ENCODE measurements around the gene ACKR2. TPM values are rescaled to one million over a fixed set of nuclear protein-coding genes. Genes with fewer than 3 reads are reported as not detected.
"Not testable (repeated sequence)": the region's sequence is repeated elsewhere in the genome, so short reads cannot be mapped to it uniquely, and the experiment has no call there.

Gene ACKR2
- total RNA-seq, 1 donor from 2014 or later: 0.89 TPM

DNA sequence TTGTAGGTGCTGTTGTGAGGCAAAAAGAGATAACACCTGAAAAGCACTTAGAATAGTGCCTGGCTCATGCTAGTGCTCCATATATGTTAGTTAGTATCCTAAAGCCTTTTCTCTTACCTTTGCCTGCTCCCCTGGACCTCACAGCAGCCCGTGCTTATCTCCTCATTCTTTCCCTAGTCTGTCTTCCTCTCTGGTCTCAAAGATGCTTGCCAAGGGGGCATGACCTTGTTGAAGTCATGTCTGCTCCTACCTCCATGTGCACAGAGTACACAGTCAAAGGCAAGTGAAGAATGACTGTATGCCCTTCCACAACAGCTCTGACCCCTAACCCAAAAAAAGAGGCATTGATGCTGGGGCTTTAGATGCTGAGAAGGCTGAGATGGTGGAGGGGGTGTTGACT, 67.2 kb downstream of the ACKR2 start:
- ATAC-seq: no peak
- intact Hi-C loops (cut with DNase I): no loop called here
- DNase-seq (ENCODE audit: missing footprints): no peak

DNA sequence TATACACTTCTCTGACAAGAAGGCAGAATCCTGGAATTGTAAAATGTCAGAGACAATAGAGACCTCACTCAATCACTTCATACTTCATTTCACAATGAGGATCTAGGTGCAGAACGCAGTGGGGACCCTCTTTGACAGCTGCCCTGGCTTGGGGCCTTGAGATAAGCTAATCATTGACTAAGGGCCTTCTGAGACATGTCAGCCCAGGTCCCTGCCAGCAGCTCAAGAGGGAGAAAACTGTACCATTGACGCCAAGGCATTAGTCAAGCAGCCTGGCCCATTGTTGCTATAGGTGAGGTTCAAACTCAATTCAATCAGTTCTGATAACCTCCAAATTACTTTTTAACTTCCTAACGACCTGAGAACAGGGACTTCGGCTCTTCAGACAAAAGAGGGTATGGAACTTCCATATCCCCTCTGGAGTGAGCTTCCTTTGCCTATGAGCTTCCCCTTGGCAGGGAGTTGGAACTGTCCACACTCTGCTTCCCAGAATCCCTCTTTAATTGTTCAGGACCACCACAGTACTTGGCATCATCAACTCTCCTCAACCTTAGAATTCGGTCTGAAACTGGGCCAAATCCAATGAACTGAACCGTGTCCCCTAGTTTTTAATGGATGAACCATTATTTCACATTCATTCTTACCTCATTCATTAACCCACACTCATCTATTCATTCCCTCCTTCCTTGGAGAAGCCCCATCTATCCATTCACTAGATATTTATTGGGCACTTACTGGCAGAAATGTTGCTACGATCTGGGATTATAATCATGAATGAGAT, 67.9 kb downstream of the ACKR2 start:
- no peak for DNase-seq (ENCODE audit: missing footprints)
- intact Hi-C loops (cut with DNase I): no loop called here

DNA sequence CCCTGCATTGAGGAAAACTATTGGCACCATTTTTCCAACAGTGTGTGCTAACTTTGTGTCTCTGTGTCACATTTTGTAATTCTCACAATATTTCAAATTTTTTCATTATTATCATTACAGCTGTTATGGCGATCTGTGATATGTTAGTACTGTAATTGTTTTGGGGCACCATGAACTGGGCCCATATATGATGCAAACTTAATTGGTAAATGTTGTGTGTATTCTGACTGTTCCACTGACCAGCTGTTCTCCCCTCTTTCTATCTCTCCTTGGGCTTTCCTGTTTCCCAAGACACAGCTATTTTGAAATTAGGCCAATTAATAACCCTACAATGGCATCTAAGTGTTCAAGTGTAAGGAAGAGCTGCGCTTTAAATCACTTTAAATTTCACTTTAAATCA, 68.6 kb downstream of the ACKR2 start:
- no peak for ATAC-seq
- intact Hi-C loops (cut with DNase I): no loop called here
- no peak for DNase-seq (ENCODE audit: missing footprints)

More for the DNA sequence above, 67.9 kb downstream of the ACKR2 start:
- no peak for ATAC-seq

DNA sequence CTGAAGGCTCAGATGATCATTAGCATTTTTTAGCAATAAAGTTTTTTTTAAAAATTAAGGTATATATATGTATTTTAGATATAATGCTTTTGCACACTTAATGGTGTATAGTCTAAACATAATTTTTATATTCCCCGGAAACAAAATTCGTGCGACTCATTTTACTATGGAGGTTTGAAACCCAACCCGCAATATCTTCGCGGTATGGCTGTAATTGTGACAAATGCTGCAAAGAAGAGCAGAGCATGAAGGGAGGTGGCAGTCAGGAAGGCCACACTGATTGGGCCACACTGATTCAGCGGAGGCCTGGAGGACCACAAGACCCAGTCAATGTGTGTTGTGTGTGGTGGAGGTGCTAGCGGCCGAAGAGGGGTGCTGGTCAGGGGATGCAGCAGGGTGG, 70.9 kb downstream of the ACKR2 start:
- intact Hi-C loops (cut with DNase I): loop anchor here (2.0 to 10.0 kb wide), 2 partner anchors 99 to 295 kb away; partner anchors contain the start of gene SEC22C
- ATAC-seq: peak; percentile 17
- DNase-seq (ENCODE audit: missing footprints): no peak

DNA sequence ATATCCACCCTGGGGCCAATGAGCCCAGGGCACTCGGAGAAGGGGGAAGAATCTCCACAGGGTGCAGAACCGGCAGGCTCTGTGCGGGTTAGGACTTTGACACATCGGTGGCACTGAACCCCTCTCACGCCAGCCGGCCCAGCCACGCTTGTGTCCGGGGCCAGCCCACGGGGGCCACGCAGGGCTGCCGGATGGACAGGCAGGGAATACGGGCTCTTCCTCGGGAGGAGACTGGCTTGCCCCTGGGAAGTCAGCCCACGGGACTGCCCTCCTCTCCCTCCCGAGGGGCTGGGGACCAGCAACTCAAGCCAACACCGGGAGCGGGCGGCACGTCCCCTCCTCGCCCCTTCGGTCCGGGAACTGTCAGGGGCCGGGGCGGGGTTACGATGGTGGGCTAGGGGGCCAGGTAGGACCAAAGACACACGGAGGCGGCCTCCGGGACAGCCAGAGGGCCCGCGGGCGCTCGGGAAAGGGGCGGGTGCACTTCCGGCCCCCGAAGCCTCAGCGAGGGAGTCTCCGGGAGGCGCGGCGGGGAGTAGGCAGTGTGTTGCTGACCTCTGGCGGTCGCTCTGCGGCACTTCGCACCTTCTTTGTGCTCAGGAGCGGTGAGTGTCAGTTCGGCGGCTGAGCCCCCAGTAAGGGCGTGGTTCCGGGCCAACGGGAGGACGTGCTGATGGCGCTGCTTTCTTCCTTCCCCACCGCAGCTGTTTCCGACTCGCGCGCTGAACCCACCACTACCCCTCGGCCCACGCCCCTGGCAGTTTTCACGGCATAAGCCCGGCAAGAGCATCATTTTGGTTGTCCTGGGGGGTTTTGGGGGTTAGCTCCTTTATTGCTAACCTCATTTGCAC, 71.6 kb downstream of the ACKR2 start:
- intact Hi-C loops (cut with DNase I): loop anchor here (1.0 to 10.0 kb wide), 3 partner anchors 50 to 296 kb away; partner anchors contain the start of gene SEC22C
- peak; percentile 97 for ATAC-seq
- peak; percentile 93 for DNase-seq (ENCODE audit: missing footprints)

DNA sequence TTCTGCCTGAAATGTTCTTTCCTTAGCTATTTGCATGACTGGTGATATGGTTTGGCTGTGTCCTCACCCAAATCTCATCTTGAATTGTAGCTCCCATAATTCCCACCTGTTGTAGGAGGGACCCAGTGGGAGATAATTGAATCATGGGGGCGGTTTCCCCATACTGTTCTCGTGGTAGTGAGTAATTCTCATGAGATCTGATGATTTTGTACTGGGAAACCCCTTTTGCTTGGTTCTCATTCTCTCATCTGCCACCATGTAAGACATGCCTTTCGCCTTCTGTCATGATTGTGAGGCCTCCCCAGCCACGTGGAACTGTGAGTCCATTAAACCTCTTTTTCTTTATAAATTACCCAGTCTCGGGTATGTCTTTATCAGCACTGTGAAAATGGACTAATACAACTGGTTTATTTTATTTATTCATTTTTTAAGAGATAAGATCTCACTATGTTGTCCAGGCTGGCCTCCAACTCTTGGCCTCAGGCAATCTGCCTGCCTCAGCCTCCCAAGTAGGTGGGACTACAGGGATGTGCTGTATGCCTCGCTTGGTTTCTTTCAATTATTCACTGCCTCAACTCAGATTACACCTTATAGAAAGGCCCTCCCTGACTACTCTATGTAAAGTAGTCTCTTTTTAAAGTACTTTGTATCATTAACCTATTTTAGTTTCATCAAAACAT, 74.1 kb downstream of the ACKR2 start:
- intact Hi-C loops (cut with DNase I): loop anchor here (10.0 kb wide), 1 partner anchor 299 kb away; the partner anchor contains the start of gene SEC22C
- DNase-seq (ENCODE audit: missing footprints); ATAC-seq: not testable (repeated sequence)

DNA sequence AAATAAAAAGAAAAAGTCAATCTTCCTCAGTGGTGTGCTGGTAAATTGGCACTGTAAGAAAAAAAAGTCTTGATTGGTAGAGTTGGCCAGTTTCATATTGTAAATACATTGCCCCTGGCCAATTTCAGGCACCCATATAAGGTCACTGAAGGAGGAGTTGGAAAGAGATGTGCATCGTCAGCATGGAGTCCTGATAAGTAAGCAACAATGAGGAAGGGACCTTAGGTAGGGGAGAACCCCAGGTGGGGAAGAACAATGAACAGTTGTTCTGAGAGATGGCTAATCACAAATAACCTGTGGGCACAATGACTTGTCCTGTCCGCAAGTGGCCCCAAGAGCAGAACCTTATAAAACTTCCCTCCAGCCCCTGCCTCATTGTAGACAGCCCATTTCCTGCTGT, 75.1 kb downstream of the ACKR2 start:
- intact Hi-C loops (cut with DNase I): loop anchor here (10.0 kb wide), 1 partner anchor 300 kb away; the partner anchor contains the start of gene SEC22C
- ATAC-seq (no peak), DNase-seq (ENCODE audit: missing footprints) (no peak)

DNA sequence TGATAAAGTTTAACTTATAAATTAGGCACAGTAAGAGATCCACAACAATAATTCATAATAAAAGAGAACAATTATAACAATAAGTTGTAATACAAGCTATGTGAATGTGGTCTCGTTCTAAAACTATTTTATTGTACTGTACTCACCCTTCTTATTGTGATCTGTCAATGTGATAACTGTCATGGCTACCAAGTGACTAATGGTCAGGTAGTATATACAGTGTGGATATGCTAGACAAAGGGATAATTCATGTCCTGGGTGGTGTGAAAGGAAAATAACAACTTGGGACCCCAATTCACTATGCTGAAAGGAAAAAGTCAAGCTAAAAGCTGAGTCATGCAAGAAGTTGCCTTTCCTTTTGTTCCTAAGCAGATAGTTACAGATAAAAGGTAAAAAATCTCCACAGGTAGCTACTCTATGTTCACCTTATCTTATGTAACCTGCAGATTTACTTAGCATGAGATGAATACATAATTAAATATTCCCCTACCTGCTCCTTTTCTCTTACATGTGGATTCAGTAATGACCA, 77.1 kb downstream of the ACKR2 start:
- DNase-seq (ENCODE audit: missing footprints): no peak
- intact Hi-C loops (cut with DNase I): loop anchor here (10.0 kb wide), 1 partner anchor 302 kb away; the partner anchor contains the start of gene SEC22C
- ATAC-seq: no peak

DNA sequence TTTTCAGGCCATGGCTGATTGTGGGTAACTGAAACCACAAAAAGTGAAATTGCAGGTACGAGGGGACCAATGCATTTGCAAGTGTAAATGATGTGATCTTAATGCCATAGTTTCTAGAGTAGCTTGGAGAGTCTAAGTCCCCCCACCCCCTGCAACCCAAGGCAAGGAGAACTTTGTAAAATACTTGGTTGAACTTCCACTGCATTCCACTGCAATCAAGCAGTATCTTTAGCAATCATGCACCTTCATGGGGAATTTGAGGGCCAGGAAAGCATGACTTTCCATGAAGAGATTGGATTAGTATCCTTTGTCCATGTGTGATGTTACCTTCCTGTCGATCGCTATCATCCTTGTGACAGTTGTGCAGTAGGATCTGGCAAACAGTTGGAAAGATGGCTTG, 77.8 kb downstream of the ACKR2 start:
- ATAC-seq (no peak), DNase-seq (ENCODE audit: missing footprints) (no peak)
- intact Hi-C loops (cut with DNase I): loop anchor here (10.0 kb wide), 1 partner anchor 302 kb away; the partner anchor contains the start of gene SEC22C

DNA sequence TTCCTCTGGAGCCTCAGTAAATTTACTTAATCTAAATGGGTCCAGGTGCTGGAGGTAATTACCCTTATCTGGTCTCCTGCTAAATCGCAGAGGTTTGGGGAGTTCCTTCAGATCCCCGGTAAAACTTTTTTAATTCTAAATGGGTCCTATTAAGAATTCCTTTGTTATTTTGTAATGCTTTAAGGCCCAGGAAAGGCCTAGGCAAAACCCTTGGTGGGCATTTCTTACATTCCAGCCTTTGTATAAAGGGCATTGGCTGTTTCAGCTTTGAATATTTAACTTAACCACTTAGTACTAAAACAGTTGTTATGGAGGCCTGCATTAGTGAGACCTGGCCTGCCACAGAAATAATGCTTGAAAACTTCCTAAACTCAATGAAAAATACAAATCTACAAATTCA, 81.8 kb downstream of the ACKR2 start:
- DNase-seq (ENCODE audit: missing footprints) (no peak), ATAC-seq (no peak)
- intact Hi-C loops (cut with DNase I): no loop called here

DNA sequence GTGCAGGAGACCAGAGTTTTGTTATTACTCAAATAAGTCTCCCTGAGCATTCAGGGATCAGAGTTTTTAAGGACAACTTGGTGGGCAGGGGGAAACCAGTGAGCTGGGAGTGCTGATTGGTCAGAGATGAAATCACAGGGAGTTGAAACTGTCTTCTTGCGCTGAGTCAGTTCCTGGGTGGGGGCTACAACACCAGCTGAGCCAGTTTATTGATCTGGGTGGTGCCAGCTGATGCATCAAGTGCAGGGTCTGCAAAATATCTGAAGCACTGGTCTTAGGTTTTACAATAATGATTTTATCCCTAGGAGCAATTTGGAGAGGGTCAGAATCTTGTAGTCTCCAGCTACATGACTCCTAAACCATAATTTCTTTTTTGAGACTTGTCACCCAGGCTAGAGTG, 82.9 kb downstream of the ACKR2 start:
- ATAC-seq (no peak), DNase-seq (ENCODE audit: missing footprints) (no peak)
- intact Hi-C loops (cut with DNase I): no loop called here

DNA sequence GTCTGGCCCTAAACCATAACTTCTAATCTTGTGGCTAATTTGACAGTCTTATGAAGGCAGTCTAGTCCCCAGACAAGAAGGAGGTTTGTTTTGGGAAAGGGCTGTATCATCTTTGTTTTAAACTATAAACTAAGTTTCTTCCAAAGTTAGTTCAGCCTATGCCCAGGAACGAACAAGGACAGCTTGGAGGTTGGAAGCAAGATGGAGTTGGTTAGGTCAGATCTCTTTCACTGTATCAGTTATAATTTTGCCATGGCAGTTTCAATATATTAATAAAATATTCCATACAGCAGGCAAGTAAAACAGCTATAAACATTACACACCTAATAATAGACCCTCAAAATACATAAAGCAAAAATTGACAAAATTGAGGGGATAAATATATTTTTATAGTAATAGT, 83.6 kb downstream of the ACKR2 start:
- DNase-seq (ENCODE audit: missing footprints): no peak

DNA sequence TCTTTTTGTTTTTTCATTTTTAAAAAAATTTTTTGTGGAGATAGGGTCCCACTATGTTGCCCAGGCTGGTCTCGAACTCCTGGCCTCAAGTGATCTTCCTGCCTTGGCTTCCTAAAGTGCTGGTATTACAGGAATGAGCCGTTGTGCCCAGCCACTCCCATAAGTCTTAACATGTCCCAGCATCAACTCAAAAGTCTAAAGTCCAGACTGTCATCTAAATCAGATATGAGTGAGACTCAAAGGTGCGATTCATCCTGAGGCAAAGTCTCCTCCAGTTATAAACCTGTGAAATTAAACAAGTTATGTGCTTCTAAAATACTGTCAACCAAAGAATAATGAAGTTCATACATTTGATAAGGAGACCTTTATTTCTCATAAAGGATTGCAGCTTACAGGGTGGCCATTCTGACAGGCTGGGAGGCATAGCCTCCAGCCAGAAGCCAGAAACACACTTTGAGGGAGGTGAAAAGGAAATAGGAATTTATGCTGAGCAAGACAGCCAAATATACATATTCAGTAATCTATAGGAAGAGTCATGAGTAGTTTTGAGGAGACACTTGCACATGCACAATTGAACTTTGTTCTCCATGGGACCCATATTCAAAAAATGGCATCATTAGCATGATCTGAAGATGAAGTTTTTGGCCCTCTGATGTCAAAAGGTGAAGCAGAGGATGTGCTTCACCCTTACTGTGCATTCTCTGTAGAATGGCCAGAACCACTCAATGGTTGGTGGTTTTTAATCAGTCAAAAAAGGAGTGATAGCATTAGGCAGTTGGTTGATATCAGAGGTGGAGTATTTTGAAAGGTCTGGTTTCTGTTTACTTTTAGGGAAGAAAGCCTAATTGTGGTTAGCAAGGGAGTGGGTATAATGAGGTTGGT, 85.7 kb downstream of the ACKR2 start:
- ATAC-seq: no peak
- intact Hi-C loops (cut with DNase I): no loop called here

More for the DNA sequence above, 83.6 kb downstream of the ACKR2 start:
- intact Hi-C loops (cut with DNase I): no loop called here
- ATAC-seq: no peak

DNA sequence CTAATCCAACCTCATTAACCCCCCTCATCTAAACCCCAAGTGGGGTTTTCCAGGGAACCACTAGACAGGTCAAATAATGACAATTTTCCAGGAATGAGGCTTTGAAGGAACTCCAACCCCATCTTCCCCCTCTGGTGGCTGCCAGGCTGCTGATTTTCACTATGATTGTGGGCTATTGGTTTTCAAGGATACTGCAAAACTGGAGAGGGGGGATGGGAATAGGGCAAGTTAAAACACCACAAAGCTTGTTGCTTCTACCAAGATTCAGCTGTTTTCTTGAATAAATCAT, 86.3 kb downstream of the ACKR2 start:
- DNase-seq (ENCODE audit: missing footprints) (no peak), ATAC-seq (no peak)
- intact Hi-C loops (cut with DNase I): no loop called here

More for the DNA sequence above, 85.7 kb downstream of the ACKR2 start:
- no peak for DNase-seq (ENCODE audit: missing footprints)

DNA sequence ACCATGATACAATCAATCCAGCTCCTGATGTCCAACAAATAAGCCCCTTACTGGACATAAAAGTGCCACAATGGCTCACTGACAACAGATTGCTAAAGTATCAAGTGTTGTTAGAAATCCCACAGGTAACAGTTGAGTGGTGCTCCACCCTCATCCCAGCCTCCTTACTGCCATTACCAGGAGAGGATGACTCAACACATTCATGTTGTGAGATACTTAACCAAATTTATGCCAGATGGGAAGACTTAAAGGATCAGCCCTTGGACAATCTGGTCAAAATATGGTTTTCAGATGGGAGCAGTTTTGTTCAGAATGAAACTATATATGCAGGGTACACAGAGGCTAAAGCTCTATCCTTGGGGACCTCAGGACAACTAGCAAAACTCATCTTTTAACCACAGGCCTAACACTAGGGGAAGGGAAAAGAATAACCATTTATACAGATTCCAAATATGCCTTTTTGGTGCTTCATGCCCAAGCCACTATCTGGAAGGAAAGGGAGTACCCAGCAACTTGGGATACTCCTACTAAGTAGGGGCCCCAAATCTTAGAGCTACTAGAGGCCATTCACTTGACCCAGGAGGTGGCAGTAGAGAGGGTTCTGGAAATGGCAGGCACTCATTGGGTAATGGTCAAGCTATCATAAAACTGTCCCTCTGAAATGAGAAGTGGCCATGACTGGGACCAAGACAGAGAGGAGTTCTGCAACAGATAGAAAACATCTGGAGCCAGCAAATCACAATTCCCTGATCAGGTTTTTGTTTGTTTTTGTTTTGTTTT, 89.8 kb downstream of the ACKR2 start:
- ATAC-seq: no peak
- no peak for DNase-seq (ENCODE audit: missing footprints)
- intact Hi-C loops (cut with DNase I): no loop called here

DNA sequence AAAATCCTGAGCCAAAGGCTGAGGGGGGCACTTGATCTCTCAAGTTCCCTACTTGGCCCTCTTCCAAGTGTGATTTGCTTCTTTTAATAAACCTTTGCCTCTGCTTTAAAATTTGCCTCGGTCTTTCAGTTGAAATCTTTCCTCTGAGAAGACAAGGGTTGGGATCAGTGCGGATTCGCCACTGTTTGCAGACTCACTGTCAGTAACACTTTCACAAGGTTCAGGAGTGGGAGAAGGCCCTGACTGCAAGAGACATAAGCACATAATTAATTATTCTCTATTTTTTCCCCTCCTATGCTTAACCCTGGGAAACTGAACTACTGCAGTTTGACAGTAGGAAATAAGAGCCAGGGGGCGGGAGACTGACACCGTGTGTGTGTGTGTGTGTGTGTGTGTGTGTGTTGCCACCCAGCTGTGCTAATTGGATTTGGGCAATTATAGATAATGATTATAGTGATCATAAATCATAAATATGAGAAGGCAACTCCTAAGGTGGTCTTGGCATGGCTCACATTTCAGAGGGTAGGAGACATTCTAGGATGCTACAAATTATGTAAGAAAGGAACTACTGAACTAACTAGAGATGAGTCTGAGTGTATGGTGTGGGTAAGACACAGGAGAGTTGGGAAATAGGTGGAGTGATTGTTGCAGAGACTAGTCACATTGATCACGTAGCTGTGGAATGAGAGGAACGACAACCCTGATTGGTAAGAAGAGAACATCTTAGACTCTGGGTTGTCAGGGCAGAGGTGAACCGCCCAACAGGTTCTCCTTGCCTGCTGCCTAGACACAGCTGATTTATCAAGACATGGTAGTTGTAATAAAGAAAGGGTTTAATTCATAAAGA, 91.2 kb downstream of the ACKR2 start:
- no peak for ATAC-seq
- intact Hi-C loops (cut with DNase I): no loop called here
- no peak for DNase-seq (ENCODE audit: missing footprints)

DNA sequence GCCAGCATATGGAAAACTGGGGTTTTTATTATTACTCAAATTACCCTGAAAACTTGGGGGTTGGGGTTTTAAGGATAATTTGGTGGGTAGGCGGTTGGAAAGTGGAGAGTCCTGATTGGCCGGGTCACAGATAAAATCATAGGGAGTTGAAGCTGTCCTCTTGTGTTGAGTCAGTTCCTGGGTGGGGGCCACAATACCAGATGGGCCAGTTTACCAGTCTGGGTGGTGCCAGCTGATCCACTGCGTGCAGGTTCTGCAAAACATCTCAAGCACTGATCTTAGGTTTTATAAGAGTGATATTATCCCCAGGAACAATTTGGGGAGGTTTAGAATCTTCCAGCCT, 91.8 kb downstream of the ACKR2 start:
- intact Hi-C loops (cut with DNase I): no loop called here
- no peak for DNase-seq (ENCODE audit: missing footprints)
- no peak for ATAC-seq

Measured in Right ventricle myocardium inferior (tissue), 1 donor.